NCI-H510A (cell line): Measurements from ENCODE around the gene RHOBTB1.

Source experiments
- DNase-seq: peaks from one replicate; lab custom pipeline; 2025; lab: John Stamatoyannopoulos, UW

Gene RHOBTB1

DNA sequence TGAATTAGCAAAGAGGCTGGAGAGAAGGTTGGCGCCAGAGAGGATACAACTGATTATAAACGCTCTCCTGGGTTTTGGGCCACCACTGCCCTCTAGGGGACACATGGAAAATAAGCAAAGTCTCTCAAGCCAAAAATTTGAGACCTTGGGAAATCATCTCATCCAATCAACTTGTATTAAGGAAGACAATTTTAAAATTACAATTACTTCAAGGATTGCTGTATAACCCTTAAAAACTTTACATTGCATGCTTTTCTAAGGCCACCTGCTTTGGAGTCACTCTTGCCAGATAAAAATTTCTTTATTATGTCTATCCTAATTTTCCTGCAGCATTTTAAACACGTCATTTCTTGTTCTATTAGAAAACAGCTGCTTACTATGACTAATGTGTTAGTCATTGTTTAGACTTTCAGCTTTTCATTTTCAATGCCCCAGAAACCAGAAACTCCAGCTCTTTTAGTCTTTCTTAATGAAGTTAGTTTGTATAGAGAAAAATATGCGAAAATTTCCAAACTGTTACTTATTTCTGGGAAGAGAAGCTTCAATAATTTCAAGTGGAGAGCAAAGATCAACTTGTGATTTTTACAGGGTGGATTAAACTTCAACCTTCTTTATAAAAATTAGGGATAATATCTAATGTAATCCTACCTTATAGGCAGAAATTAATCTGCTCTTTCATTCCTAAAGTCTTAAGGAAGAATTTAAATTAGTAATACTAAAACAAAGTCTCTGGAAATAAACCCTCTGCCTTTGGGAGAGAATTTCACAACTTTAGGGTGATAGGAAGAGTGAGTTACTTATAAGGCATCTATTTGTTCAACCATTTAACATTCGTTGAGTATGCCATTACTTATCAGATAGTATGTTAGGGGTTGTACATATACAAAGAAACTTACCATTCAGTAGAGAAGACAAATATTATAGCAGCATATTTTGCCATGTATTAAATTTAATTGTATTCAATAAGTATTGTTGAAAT is 20.6 kb upstream of the RHOBTB1 start:
- no peak for DNase-seq

DNA sequence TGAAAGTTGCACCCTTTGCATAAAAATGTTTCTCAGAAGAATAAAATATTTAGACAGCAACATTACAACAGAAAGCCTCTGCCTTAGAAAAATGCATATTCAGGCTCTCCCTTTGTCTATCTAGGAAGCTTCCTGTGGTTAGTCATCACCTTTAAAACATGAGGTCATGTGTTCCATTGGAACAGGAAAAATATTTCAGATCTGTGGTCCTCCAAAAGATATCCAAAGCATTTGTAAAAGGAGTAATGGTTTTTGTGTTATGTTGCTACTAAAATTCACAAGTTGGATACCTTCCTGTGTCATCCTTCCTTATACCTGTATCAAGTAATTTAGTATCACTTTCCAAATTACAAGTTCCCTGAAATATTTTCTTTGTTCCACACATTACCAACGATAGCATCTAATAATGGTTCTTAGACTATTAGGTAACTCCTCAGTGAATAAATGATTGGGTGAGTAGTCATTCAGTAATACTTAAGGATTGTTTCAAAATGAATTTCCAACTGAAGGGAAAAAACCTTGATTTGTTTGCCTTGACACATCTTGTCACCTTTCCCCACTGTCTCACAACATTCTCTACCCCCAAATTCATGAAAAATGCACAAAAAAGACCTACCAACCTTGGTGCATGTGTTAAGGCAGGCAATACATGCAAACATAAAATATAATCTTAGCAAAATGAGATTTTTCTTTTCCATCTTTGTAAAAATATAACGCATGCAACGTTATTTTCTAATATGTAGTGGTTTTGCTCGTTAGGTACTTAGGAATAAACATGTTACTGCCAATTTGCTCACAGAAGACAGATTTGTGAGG is 19.7 kb upstream of the RHOBTB1 start:
- DNase-seq: no peak

DNA sequence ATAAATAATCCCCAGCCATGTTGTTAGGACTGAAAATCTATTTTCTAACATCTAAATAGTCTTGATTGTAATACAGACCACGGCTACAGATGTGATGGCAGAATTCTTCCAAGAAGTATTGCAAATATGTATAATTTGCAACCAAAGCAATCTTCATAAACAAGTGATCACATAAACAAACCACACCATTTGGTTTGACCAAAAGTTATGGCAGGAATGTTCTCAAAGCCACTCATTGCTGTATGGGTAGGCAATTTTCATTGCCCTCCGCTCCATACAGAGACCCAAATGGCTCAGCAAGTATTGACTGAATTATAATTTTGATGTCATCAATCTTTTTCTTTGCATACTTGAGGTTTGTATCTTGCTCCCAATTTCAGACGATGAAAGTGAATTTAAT is 19.0 kb upstream of the RHOBTB1 start:
- no peak for DNase-seq

DNA sequence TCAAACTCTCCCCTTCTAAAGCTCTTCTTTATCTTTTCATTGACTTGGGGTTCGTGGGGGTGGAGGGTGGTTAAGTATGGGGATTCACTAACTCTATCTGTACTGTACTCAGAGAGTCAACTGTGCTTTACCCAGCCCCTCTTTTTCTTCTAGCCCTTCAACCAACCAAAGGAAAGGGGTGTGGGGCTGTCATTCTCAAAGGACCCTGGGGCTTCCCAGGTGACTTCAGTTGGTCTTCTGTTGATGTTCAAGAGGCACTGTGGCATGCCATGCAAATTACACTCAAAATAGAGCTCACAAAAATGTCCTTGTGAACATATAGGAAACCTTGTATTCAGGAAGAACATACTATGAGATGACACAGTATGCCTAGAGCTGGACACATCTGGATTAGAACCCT is 16.9 kb upstream of the RHOBTB1 start:
- DNase-seq: no peak

DNA sequence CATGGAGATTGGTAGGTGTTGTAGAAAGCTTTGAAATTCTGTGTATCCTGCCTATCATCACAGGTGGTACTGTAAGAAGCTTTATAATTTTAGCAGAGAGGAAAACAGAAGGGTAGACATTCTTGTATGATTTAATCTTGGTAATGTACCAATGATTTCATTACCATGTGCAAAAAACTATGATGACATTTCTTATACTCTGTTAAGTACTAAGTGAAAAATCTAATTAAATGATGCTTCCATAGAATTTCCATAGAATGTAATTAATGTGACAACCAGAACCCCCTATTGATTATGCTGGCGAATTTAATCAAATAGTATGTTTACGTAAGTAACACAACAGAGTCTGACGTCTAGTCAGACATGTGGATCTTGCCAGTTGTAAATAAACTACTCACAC is 16.0 kb upstream of the RHOBTB1 start:
- DNase-seq: no peak

DNA sequence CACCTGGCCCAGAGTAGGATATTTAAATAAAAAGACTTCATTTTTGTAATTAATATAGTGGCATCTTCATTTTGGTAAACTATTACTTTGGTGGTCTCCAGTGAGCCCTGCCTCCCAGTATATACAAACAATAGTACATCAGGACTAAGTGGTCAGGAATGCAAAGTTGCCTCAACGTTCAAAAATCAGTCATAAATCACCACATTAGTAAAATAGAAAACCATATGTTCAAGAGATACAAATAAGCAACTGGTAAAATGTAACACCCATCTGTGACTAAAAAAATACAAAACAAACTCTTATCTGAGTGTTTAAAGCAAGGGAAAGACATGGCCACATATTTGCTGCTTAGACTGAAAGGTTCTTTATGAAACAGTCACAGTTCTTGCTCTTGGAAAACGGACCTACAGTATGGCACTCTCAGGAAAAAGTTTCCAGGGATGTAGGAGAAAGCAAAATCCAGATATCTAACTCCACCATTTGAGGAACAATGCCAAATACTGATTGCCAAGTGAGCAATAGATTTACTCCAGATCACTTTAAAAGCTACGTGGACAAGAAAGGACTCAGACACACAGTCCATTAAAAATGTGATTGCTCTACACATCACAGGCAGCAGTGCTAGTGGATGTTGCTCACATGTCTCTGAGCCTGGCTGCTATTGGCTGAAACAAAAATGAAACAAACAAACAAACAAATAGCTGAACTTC is 15.1 kb upstream of the RHOBTB1 start:
- DNase-seq: no peak

DNA sequence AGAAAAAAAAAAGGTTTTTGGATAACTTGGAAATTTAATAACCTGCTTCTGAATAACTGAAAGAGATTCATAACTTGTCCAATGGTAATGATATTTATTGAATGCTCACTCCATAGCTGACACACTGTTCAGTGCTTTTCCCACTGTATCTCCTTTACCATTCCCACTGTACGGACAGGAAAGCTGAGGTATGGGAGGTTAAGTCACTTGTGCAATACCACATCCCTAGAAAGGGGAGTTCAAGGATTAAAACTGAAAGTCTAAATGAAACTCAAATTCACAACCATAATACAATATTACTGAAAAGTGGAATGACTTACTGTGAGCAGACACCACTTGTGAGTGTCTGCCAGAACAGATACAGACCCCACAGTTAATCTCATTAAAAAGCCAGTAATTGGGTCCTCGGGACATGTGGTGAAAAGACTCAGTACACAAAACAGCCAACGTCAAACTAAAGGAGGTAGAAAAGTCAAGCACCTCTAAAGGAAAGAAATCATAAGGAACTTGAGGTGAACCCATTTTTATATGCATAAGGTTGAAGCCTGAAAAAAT is 13.8 kb upstream of the RHOBTB1 start:
- no peak for DNase-seq

DNA sequence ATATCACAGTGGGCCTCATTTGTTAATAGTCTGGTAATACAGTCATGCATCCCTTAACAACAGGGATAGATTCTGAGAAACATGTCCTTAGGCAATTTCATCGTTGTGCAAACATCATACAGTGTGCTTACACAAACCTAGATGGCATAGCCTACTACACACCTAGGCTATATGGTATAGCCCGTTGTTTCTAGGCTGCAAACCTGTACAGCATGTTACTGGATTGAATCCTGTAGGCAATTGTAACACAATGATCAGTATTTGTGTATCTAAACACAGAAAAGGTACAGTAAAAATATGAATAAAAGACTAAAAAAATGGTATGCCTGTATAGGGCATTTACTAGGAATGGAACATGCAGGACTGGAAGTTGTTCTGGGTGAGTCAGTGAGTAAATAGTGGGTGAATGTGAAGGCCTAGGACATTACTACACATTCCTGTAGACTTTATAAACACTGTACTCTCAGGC is 12.0 kb upstream of the RHOBTB1 start:
- no peak for DNase-seq

DNA sequence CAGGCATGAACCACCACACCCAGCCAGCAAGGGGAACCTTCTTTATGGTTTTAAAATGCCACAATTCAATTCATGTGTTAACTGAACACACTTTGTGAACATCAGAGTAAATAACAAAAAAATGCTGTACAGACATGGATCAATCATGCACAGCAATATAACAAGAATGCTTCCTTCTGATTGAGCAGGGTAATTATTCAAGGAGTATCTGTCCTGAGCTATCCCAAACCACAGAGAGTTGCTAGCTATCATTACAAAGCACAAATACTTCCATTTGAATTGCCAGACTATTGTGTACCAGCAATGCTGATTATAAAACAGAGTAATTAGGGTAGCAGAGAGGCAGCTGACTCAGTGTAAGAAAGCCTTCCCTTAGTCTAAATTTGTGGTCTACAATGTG is 11.3 kb upstream of the RHOBTB1 start:
- DNase-seq: no peak

DNA sequence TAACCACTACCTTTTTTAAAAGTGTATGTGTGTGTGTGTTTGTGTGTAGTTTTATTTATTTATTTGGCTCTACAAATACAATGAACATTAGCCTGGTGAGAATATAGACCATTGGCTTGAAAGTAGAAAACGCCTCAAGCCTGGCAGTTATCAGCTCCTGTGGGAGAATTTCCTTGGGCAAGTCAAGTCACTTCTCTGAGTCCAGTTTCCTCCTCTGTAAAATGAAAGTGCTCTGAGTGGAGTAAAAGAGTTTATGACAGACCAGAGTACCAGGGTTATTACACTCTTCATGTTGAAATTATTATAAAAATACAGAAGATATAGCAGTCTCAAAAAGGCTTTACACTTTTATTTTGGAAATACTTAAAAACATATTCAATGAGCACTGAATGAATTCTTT is 10.1 kb upstream of the RHOBTB1 start:
- no peak for DNase-seq

DNA sequence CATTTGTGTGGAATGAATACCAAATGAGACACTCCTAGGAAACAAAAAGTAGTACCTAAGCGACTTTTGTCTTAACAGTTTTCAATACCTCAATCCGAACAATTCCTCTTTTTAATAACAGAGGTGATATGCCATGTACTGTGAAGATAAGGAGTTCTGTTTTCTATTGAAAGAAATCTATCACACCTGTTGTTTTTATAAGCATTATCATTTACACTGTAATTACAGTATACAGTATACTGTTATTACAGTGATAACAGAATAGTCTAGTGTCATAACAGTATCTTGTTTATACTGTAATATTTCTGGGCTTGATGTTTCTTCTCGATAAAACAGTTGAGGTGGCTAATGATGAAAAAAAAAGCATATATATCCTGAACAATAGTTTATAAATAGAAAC is 9.4 kb upstream of the RHOBTB1 start:
- DNase-seq: no peak

DNA sequence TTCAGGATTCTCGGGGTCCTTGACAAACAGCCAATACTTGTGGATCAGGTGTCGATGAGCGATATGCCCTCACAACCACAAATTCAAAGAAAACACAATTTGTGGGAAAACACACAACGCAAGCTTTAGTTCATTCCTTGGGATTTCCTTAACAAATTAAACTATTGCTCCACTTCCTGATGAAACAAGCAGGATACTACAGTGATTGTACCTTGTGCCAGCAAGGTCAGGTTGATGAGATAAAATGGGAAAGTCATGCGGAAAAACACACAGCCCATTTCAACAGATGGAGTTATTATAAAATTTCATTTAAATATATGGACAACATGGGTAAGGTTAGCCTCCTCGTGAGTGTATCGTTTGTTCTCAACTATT is 8.8 kb upstream of the RHOBTB1 start:
- no peak for DNase-seq

DNA sequence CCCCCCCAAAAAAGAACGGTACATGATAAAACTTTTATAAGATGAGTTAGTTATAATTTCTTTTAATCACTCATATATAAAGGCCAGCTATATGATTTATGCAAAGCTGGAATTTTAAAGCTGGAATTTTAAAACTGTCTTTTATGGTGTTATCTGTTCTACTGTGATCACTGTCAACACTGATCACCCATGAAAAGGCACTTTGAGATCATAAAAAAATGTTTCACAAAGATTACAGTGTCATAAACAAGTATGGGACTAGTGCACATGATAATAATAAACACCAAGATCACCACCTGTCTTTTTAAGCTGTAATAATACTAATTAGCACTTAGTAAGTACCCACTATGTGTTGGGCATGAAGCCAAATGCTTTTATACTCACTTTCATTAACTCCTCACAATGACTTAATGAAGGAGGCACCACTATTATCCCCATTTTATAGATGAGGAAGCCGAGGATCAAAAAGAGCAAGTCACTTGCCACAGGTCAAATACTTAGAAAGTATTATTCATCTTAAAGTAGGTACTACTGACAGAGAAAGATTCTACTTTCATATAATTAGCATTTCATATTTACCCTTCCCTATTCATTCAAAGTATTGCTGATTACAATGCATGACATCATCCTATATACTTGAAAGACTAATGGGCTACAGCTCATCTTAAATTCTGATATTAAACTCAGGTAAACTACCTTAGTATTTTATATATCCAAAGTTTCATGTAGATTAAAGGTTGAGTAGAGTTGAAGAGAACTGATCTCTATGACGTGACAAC is 8.3 kb upstream of the RHOBTB1 start:
- no peak for DNase-seq

DNA sequence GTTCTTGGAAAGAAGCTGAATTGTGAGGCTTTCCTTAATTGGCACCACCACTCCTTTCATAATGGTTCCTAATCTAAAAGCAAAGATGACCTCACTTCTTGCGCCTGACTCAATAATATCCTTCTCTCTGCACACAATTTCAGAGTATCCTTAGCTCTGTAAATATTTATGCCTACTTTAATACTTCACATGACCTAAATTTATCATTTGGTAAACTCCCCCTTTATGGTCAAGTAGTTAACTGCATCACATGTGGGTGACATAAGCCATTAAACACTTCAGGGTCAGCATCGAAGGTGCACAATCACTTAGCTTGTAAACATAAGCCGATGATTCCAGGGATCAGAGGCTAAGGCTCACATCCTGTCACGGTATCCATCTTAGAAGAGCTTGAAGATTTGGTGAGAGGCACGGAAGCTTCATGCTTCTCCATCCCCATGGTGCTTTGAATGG is 7.3 kb upstream of the RHOBTB1 start:
- DNase-seq: no peak

DNA sequence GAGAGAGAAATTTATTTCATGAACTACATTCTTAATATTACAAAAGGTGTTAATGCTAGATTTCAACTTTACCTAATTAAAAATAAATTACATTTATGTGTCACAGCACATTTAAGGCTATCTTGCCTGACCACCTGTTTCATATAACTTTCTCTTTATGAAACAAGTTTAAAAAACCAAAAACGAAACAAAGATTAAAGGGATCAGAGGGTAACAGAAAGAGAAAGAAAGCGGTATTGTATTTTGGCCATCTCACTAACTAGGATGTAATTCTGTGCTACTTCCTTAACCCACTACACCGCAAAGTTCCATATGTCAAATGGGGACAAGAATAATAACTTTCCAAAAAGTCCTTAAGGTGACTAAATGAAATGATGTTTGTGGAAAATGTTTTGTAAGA is 6.3 kb upstream of the RHOBTB1 start:
- DNase-seq: no peak

DNA sequence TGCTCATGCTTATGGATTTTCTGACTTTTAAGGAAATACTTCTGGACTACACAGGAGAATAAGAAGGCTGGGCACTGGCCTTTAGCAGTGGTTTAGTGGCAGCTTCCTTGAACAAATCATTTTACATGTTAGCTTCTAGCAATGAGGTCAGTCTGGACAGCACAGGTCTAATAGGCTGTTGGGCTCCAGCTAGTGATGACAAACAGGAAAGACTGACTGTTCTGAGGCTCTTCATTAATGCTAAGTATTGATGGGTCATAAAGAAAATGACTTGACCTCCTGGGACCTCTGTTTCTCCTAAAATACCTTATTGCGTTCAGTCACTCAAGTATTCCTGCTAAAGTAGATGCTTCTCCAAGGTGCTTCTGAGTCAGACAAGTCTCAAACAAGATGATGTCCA is 4.9 kb upstream of the RHOBTB1 start:
- no peak for DNase-seq

DNA sequence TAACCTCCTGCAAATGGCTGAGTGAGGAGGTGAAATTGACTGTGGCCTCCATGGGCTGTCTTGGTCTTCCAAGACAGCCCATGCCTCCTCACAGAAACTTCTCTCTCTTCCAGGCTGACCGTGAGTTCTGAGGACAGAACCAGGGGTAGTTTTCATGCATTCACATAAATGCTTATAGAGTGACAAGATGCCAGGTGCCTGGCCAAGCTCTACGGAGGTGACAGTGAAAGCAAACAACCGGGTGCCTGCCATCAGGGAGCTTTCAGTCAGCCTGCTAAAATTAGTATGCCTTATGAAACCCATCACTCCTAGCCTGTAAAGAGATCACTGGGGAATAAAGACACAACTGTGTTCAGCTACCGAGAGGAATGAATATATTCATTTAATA is 919 bp upstream of the RHOBTB1 start:
- DNase-seq: no peak

DNA sequence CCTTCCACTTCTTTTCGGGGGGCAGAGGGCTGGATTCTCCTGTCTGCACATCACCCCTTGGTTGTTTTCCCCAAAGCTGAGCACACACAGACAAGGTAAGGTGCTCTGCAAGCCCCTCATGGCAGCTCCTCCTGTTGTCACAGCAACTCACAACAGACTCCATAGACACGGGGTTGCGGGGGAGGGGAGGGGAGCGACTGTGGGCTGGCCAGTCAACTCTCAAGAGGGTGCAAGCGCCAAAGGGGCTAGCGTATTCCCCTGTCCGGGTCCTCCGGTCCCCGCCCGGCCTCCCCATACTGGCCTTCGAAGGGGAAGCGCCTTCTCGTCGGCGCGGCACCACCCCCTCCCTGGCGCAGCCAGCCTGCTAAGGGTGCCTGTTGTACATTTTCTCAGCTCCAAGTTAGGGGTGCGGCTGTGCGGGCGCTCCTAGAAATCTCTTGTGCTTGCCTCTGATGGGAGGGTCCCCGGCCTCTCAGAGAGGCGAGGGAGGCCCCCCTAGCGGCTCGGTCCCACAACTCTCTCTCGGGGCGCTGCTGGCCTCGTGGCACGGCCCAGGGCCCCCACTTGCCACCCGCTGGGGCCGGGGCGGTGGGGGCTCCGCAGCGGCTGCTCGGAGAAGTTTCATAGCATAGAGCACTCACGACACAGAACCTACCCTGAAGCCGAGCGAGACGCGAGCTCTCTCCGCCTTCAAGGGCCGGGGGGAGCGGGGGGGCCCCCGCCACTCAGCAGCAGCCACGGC is 498 bp downstream of the RHOBTB1 start:
- peak; percentile 25 for DNase-seq

DNA sequence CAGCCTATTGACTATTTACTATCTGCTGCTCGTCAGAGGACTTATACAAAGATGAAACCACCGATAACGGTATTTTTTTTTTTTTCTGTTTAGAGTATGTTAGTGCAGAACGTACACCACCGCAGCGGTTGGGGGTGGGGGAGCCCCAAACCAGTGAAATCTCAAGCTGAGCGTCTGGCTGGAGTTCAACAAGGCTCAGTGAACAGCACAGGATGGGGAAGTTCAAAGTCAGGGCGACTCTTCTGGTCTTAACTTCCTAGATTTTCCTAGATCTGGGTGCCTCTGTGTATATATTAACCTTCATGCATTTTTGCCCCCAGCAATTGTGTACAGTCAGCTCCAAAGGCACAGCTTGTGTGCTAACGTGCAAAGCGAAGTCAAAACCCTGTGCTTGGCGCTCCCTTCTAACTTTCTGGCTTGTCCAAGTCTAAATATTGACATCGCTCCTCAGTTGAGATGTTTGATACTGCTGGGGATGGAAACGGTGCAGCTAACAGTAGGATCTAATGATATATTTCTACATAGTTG is 1.1 kb downstream of the RHOBTB1 start:
- DNase-seq: no peak

DNA sequence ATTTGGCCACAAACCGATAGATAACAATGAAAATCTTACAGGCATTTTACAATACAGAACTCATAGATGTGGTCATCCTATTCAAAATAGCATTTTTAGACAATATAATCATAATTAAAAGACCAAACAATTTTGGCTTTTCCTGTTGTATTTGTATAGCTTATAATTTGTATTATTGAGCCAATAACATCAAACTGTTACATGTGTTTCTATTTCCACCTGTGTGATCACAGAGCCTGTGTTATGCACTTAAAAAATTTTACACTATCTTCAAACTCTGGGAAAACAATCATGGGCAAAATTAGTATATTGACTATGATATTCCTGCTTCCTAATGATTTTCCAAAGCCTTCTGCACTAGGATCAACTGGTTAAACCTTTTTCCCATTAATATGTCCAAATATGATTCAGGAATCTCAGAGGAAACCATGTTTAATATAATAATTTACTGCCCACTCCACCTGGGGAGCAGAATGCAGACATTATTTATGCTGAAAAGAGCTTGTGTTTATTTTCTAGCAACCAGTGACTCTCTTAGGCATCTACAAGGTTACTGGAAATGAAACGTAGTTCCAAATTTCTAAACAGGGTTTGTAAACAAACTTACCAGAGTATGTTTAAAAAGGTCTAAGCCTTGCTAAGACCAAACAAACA is 1.7 kb downstream of the RHOBTB1 start:
- no peak for DNase-seq
